ENCODE data around the gene CSF2RB. TPM values are rescaled to one million over a fixed set of nuclear protein-coding genes. Genes with fewer than 3 reads are reported as not detected.

The CSF2RB gene
- total RNA-seq, 1 donor from 2014 or later: not detected

DNA sequence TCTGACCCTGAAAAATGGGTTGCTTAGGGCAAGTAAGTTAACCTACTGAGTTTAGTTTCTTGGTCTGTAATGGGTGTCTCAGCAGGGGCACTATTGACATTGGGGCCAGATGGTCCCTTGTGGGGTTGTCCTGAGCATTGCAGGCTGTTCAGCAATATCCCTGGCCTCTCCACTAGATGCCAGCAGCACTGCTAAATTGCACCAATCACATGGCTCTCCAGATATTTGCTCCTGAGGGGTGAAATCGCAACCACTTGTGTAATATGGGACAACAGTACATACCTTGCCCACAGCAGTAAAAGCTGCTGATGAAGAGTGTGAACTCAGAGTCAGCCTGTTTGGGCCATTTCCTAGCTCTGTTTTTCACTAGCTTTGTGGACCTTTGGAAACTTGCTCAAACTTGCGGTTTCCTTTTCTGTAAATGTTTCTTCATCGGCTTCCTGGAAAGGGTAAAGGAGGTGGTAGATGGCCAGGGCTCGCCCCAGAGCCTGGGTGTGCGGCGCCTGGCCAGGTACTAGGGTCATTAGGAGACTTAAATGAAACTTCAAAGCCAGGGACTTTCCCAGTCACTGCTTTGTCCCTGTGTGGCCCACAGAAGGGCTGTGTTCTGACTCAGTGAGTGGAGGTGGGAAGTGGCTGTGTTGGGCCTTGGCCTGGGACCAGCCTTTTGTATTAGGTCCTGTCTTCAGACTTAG is 39.7 kb upstream of the CSF2RB start:
- Mint-ChIP-seq H3K36me3 (ENCODE audit: low read depth) (no peaks in the 10 kb centered on the region), H3K4me3 (no peak overlapping the region), H3K27ac (ENCODE audit: unreplicated experiment) (no peak overlapping the region), H3K27me3 (ENCODE audit: low read depth) (peaks cover 46% of the 10 kb centered on the region), H3K4me1 (no peaks in the 10 kb centered on the region), H3K9me3 (no peaks in the 10 kb centered on the region)
- TF ChIP-seq CTCF (conservative IDR thresholded peaks at IDR 0.05): peak; percentile 52
- no peak for DNase-seq (ENCODE audit: low read depth, low spot score)

DNA sequence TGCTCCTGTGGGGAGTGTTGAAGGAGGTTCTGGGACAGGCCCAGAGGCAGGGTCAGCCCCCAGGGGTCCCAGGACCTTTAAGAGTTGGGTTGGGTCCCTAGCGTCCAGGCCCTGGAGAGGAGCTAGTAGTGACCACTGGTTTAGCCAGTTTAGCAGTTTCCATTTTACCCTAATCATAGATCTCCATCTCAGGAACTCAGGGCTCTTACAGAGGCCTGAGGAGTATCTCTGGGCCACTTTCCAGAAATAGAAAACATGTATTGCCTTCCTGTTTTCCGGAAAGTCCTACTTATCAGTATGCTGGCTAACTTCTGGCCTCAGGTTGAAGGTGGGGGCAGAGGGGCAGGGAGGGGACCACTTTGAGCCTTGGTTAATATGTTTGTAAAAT is 39.1 kb upstream of the CSF2RB start:
- no peak for TF ChIP-seq CTCF (conservative IDR thresholded peaks at IDR 0.05)
- H3K36me3 Mint-ChIP-seq (ENCODE audit: low read depth): no peaks in the 10 kb centered on the region
- H3K9me3 Mint-ChIP-seq: no peaks in the 10 kb centered on the region
- H3K27ac Mint-ChIP-seq (ENCODE audit: unreplicated experiment): no peak overlapping the region
- no peaks in the 10 kb centered on the region for H3K4me1 Mint-ChIP-seq
- peaks cover 46% of the 10 kb centered on the region for H3K27me3 Mint-ChIP-seq (ENCODE audit: low read depth)
- no peak overlapping the region for H3K4me3 Mint-ChIP-seq
- DNase-seq (ENCODE audit: low read depth, low spot score): no peak

- no peaks in the 10 kb centered on the region for H3K4me1 Mint-ChIP-seq
- DNase-seq (ENCODE audit: low read depth, low spot score): no peak
- no peaks in the 10 kb centered on the region for H3K36me3 Mint-ChIP-seq (ENCODE audit: low read depth)
- peak overlapping the region; percentile 58 for H3K27ac Mint-ChIP-seq (ENCODE audit: unreplicated experiment)
- no peak overlapping the region for H3K4me3 Mint-ChIP-seq
- no peak for TF ChIP-seq CTCF (conservative IDR thresholded peaks at IDR 0.05)
- H3K9me3 Mint-ChIP-seq: no peaks in the 10 kb centered on the region
- H3K27me3 Mint-ChIP-seq (ENCODE audit: low read depth): peaks cover 45% of the 10 kb centered on the region
Measured at GRCh38 chr22:36874736-36875135, 38.7 kb upstream of the CSF2RB start.

GRCh38 chr22:36875741-36876140 is 37.7 kb upstream of the CSF2RB start:
- H3K27ac Mint-ChIP-seq (ENCODE audit: unreplicated experiment): no peak overlapping the region
- peaks cover 39% of the 10 kb centered on the region for H3K27me3 Mint-ChIP-seq (ENCODE audit: low read depth)
- DNase-seq (ENCODE audit: low read depth, low spot score): no peak
- no peaks in the 10 kb centered on the region for H3K36me3 Mint-ChIP-seq (ENCODE audit: low read depth)
- H3K9me3 Mint-ChIP-seq: peaks cover 2% of the 10 kb centered on the region
- H3K4me1 Mint-ChIP-seq: no peaks in the 10 kb centered on the region
- TF ChIP-seq CTCF (conservative IDR thresholded peaks at IDR 0.05): no peak
- H3K4me3 Mint-ChIP-seq: no peak overlapping the region

GRCh38 chr22:36879775-36880174 is 33.7 kb upstream of the CSF2RB start:
- Mint-ChIP-seq H3K27ac (ENCODE audit: unreplicated experiment) (peak overlapping the region; percentile 24), H3K9me3 (peaks cover 9% of the 10 kb centered on the region), H3K27me3 (ENCODE audit: low read depth) (peaks cover 42% of the 10 kb centered on the region), H3K4me3 (no peak overlapping the region), H3K36me3 (ENCODE audit: low read depth) (peaks cover 3% of the 10 kb centered on the region), H3K4me1 (no peaks in the 10 kb centered on the region)
- no peak for DNase-seq (ENCODE audit: low read depth, low spot score)
- no peak for TF ChIP-seq CTCF (conservative IDR thresholded peaks at IDR 0.05)

Measured in neural crest cell (in vitro differentiated cells).